ENCODE measurements around the gene CTNNBL1.
"Not testable (repeated sequence)": the region's sequence is repeated elsewhere in the genome, so short reads cannot be mapped to it uniquely, and the experiment has no call there.

The CTNNBL1 gene

DNA sequence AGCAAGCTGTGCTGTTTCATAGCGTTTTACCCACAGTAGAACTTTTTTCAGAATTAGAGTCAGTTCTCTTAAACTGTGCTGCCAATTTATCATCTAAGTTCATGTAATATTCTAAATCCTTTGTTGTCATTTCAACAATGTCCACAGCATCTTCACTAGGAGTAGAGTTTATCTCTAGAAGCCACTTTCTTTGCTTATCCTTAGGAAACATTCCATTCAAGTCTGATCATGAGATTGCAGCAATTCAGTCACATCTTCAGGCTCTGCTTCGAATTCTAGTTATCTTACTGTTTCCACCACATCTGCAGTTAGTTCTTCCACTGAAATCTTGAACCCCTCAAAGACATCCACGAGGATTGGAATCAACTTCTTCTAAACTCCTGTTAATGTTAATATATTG lies 12.5 kb downstream of the CTNNBL1 start:
- no peaks in the 10 kb centered on the region for H3K9me3 ChIP-seq

GRCh38 chr20:37711001-37711400 lies 17.2 kb downstream of the CTNNBL1 start:
- no peaks in the 10 kb centered on the region for H3K4me1 ChIP-seq
- no peaks in the 10 kb centered on the region for H3K27me3 ChIP-seq (ENCODE audit: low read depth)
- in situ Hi-C loops (cut with MboI; ENCODE audit: low sequenced_read_pairs), result no loop called here
- H3K36me3 ChIP-seq (replicated peaks), result no peaks in the 10 kb centered on the region
- H3K9me3 ChIP-seq, result no peaks in the 10 kb centered on the region
- DNase-seq (ENCODE audit: low spot score in 2 of 2), result no peak
- no peak overlapping the region for H3K4me3 ChIP-seq

More for the DNA sequence above, 12.5 kb downstream of the CTNNBL1 start:
- Histone ChIP-seq H3K36me3 (replicated peaks) (no peaks in the 10 kb centered on the region), H3K27me3 (ENCODE audit: low read depth) (no peaks in the 10 kb centered on the region), H3K4me1 (no peaks in the 10 kb centered on the region), H3K4me3 (no peak overlapping the region)
- in situ Hi-C loops (cut with MboI; ENCODE audit: low sequenced_read_pairs), result no loop called here
- no peak for DNase-seq (ENCODE audit: low spot score in 2 of 2)

DNA sequence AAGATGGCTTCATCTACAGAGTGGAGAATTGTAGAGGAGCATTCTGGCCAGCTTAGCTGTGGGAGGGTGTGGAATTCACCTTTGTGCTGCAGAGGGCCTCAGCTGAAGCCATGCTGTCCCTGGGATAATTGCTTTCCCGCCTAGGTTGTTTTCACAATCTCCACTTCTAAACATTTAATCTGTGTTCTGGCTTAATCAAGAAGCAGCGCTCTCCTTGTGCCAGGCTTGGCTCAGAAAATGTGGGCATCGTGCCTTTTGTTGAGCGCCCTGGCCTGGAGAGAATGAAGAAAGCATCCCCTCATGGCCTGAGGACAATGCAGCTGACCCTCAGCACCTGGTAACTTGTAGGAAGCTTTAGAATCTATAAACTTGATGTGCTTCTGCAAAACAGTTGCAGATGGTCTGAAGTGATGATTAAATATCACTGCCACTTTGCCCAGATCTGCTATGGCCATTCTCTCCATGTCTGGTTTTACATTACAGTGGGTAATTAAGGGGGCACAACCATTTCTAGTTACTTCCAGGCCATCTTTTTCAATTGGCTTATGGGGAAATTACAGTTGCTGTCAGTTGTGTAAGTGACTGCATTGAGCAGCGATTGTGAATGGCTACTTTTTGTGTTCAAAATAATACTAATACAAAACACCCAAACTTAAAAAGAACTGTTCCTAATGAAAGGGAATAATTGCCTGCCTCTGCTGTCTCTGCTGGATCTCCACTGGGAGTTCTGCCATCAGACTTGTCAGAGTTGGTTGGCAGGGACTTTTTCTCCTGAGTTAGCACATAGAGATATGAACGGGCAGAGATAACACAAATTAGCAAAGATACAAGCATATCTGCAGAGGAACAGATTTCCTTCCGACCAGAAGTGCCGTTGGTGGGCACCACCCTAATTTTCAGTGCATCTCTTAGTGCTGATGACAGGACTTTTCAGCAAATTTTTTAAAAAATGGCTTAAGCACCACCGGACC lies 18.4 kb downstream of the CTNNBL1 start:
- DNase-seq (ENCODE audit: low spot score in 2 of 2), result no peak
- in situ Hi-C loops (cut with MboI; ENCODE audit: low sequenced_read_pairs), result no loop called here
- H3K36me3 ChIP-seq (replicated peaks), result no peaks in the 10 kb centered on the region
- H3K4me1 ChIP-seq, result no peaks in the 10 kb centered on the region
- H3K27me3 ChIP-seq (ENCODE audit: low read depth), result no peaks in the 10 kb centered on the region
- no peaks in the 10 kb centered on the region for H3K9me3 ChIP-seq
- no peak overlapping the region for H3K4me3 ChIP-seq

DNA sequence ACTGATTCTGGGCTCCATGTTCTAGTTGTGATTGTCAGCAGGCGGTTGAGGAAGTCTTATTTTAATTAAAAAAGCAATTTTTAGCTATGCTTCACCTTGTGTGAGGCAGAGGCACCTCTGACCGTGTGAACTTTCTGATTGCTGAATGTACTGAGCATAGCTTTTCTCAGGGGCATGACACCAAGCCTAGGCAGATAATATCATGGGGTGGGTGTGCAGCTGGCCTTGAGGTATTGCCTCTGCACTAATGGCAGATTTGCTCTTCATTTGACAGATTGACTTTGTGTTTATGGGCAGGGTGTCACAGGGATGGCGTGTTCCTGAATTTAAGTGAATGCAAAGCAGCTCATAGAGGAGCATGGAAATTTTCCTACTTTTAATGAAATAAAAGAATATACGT lies 19.6 kb downstream of the CTNNBL1 start:
- Histone ChIP-seq H3K9me3 (no peaks in the 10 kb centered on the region), H3K36me3 (replicated peaks) (no peaks in the 10 kb centered on the region), H3K4me3 (no peak overlapping the region), H3K27me3 (ENCODE audit: low read depth) (no peaks in the 10 kb centered on the region), H3K4me1 (no peaks in the 10 kb centered on the region)
- DNase-seq (ENCODE audit: low spot score in 2 of 2), result no peak
- in situ Hi-C loops (cut with MboI; ENCODE audit: low sequenced_read_pairs), result no loop called here

DNA sequence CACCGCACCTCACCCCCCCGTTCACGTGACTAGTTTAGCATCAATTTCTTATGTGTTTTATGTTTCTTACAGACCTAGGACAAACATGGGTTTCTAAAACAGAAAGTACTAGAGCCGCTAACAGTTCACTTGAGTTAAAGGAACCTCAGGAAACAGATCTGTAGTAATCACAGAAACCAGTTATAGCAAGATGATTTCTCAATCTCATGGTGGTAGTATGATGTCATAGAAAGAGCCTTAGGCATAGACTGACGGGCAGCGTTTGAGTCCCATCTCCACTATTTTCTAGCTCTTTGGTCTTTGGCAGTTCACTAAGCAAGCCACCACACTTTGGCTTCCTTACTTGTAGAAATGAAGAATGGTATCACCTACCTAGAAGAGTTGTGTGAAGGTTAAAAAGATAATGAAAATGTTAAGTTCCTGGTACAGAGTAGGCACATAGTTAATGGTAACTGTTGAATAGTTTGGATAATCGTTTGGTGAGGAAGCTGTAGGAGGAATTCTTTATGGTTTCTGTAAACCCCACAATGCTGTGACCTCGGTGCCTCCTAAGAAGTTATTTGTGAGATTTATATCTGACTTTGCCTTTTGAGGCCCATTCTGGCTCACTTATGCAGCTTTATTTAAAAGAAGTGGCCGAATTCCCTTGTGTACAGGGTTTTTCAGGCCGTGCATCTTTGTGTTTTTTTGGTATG lies 21.3 kb downstream of the CTNNBL1 start:
- Histone ChIP-seq H3K27me3 (ENCODE audit: low read depth) (no peaks in the 10 kb centered on the region), H3K9me3 (no peaks in the 10 kb centered on the region), H3K36me3 (replicated peaks) (no peaks in the 10 kb centered on the region), H3K4me1 (no peaks in the 10 kb centered on the region), H3K4me3 (no peak overlapping the region)
- in situ Hi-C loops (cut with MboI; ENCODE audit: low sequenced_read_pairs), result no loop called here
- DNase-seq (ENCODE audit: low spot score in 2 of 2), result no peak

GRCh38 chr20:37721751-37722150 lies 27.9 kb downstream of the CTNNBL1 start:
- in situ Hi-C loops (cut with MboI; ENCODE audit: low sequenced_read_pairs), result no loop called here
- DNase-seq (ENCODE audit: low spot score in 2 of 2), result no peak
- no peaks in the 10 kb centered on the region for H3K27me3 ChIP-seq (ENCODE audit: low read depth)
- peaks cover 9% of the 10 kb centered on the region for H3K4me1 ChIP-seq
- H3K4me3 ChIP-seq, result no peak overlapping the region
- no peaks in the 10 kb centered on the region for H3K9me3 ChIP-seq
- no peaks in the 10 kb centered on the region for H3K36me3 ChIP-seq (replicated peaks)

DNA sequence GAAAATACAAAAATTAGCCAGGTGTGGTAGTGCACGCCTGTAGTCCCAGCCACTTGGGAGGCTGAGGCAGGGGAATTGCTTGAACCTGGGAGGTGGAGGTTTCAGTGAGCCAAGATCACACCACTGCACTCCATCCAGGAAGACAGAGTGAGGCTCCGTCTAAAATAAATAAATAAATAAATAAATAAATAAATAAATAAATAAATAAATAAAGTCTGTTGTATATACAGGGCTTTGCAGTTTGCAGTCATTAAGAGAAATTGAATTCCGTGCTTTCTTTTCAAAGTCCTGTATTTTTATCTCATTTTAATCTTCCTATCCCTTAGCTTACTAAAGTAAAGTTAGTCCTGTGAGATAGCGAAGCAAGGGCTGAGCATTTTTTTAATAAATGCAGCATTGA lies 28.5 kb downstream of the CTNNBL1 start:
- H3K27me3 ChIP-seq (ENCODE audit: low read depth); H3K36me3 ChIP-seq (replicated peaks); in situ Hi-C loops (cut with MboI; ENCODE audit: low sequenced_read_pairs); DNase-seq (ENCODE audit: low spot score in 2 of 2); H3K9me3 ChIP-seq; H3K4me3 ChIP-seq: not testable (repeated sequence)
- peaks cover 14% of the 10 kb centered on the region for H3K4me1 ChIP-seq

- no peak for DNase-seq (ENCODE audit: low spot score in 2 of 2)
- in situ Hi-C loops (cut with MboI; ENCODE audit: low sequenced_read_pairs), result no loop called here
Observed at GRCh38 chr20:37723668-37724067, 29.8 kb downstream of the CTNNBL1 start.

GRCh38 chr20:37725165-37725564 lies 31.3 kb downstream of the CTNNBL1 start:
- no peaks in the 10 kb centered on the region for H3K27me3 ChIP-seq (ENCODE audit: low read depth)
- in situ Hi-C loops (cut with MboI; ENCODE audit: low sequenced_read_pairs), result no loop called here

More at GRCh38 chr20:37723668-37724067, 29.8 kb downstream of the CTNNBL1 start:
- Histone ChIP-seq H3K36me3 (replicated peaks) (no peaks in the 10 kb centered on the region), H3K4me3 (no peak overlapping the region), H3K4me1 (peaks cover 22% of the 10 kb centered on the region), H3K27me3 (ENCODE audit: low read depth) (no peaks in the 10 kb centered on the region), H3K9me3 (no peaks in the 10 kb centered on the region)

GRCh38 chr20:37725855-37726254 lies 32.0 kb downstream of the CTNNBL1 start:
- in situ Hi-C loops (cut with MboI; ENCODE audit: low sequenced_read_pairs), result no loop called here
- Histone ChIP-seq H3K27me3 (ENCODE audit: low read depth) (no peaks in the 10 kb centered on the region), H3K36me3 (replicated peaks) (no peaks in the 10 kb centered on the region), H3K4me1 (peaks cover 22% of the 10 kb centered on the region), H3K9me3 (no peaks in the 10 kb centered on the region), H3K4me3 (no peak overlapping the region)
- DNase-seq (ENCODE audit: low spot score in 2 of 2), result peak; percentile 58 to 90

More at GRCh38 chr20:37725165-37725564, 31.3 kb downstream of the CTNNBL1 start:
- Histone ChIP-seq H3K4me3 (no peak overlapping the region), H3K9me3 (no peaks in the 10 kb centered on the region), H3K4me1 (peaks cover 22% of the 10 kb centered on the region), H3K36me3 (replicated peaks) (no peaks in the 10 kb centered on the region)
- DNase-seq (ENCODE audit: low spot score in 2 of 2), result no peak

- H3K4me1 ChIP-seq, result peaks cover 22% of the 10 kb centered on the region
- peak in 1 of 2 experiments; percentile 21 for DNase-seq (ENCODE audit: low spot score in 2 of 2)
- no peaks in the 10 kb centered on the region for H3K9me3 ChIP-seq
- no peaks in the 10 kb centered on the region for H3K27me3 ChIP-seq (ENCODE audit: low read depth)
- in situ Hi-C loops (cut with MboI; ENCODE audit: low sequenced_read_pairs), result no loop called here
- no peak overlapping the region for H3K4me3 ChIP-seq
- H3K36me3 ChIP-seq (replicated peaks), result no peaks in the 10 kb centered on the region
Observed at GRCh38 chr20:37726321-37726720, 32.5 kb downstream of the CTNNBL1 start.

DNA sequence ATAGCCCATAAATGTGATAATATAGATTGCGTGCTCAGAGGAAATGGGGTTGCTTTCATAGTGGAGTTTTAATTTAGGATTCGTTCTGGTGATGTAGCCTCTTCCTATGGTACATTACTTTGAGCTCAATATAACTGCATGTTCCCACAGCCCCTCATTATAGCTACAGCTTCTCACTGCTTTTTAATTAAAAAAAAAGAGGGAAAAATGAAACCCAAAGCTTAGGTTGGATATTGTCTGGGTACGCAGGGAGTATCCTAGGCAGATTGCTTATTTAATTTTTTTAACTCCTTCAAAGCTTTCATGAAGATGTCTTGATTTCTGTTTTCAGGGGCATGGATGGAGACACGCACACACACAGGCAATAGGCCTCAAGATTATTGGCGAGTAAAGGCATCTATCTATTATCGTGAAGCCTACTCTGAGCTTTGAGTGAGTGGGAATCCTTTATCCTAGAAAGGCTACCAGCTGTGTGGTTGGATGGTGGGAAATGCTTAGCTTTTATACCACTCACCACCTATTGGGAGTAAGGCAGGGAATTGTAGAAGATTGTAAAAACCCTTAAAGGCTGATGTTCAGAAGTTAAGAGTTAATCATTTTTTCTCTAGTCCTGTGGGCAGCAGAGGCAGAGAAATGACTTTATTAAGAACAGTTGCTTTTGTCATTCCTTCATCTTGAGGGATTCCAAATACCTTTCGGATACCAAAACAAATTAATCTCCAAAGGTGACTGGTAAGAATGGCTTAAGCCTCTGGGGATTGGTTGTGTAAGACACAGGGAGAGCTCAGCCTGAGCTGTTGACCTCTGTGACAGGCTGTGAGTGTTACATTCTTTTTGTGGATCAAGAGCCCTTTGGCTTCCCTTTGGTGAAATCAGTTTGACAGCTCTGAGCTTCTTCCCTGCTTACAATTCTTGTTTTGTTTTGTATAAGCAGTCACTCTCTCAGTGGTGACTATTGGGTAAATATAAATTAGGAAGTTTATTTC lies 33.4 kb downstream of the CTNNBL1 start:
- H3K4me1 ChIP-seq, result peaks cover 22% of the 10 kb centered on the region
- H3K27me3 ChIP-seq (ENCODE audit: low read depth), result no peaks in the 10 kb centered on the region
- H3K9me3 ChIP-seq, result no peaks in the 10 kb centered on the region
- no peak overlapping the region for H3K4me3 ChIP-seq
- peak; percentile 50 to 59 for DNase-seq (ENCODE audit: low spot score in 2 of 2)
- no peaks in the 10 kb centered on the region; the same call in 1 of the 2 replicates for H3K36me3 ChIP-seq (replicated peaks)
- in situ Hi-C loops (cut with MboI; ENCODE audit: low sequenced_read_pairs), result no loop called here

- peaks cover 22% of the 10 kb centered on the region for H3K4me1 ChIP-seq
- in situ Hi-C loops (cut with MboI; ENCODE audit: low sequenced_read_pairs), result no loop called here
- no peaks in the 10 kb centered on the region for H3K9me3 ChIP-seq
- no peaks in the 10 kb centered on the region for H3K27me3 ChIP-seq (ENCODE audit: low read depth)
- DNase-seq (ENCODE audit: low spot score in 2 of 2), result no peak
- no peak overlapping the region for H3K4me3 ChIP-seq
- no peaks in the 10 kb centered on the region; the same call in 1 of the 2 replicates for H3K36me3 ChIP-seq (replicated peaks)
Observed at GRCh38 chr20:37727957-37728634, 34.3 kb downstream of the CTNNBL1 start.

All from HAP-1 (cell line).